Measurements from ENCODE around the gene SERINC2. TPM values are rescaled to one million over a fixed set of nuclear protein-coding genes. Genes with fewer than 3 reads are reported as not detected.
"Not testable (repeated sequence)": the region's sequence is repeated elsewhere in the genome, so short reads cannot be mapped to it uniquely, and the experiment has no call there.

Gene SERINC2
- total RNA-seq, 1 experiment from 2014 or later: 164 TPM

GRCh38 chr1:31470794-31471315 is 57.8 kb downstream of the SERINC2 start:
- DNase-seq (ENCODE audit: low read depth): no peak

GRCh38 chr1:31471452-31472313 is 58.7 kb downstream of the SERINC2 start:
- DNase-seq (ENCODE audit: low read depth): peak; percentile 73

DNA sequence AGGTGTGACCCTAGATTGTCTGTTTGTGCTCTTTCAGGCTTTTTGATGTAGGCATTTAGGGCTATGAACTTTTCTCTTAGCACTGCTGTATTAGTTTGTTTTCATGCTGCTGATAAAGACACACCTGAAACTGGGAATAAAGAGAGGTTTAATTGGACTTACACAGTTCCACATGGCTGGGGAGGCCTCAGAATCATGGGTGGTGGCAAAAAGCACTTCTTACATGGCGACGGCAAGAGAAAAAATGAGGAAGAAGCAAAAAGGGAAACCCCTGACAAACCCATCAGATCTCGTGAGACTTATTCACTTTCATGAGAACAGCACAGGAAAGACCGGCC is 59.3 kb downstream of the SERINC2 start:
- not testable (repeated sequence) for DNase-seq (ENCODE audit: low read depth)

- not testable (repeated sequence) for DNase-seq (ENCODE audit: low read depth)
Observed at GRCh38 chr1:31472673-31473072, 59.7 kb downstream of the SERINC2 start.

- DNase-seq (ENCODE audit: low read depth): not testable (repeated sequence)
Observed at GRCh38 chr1:31473508-31473907, 60.5 kb downstream of the SERINC2 start.

DNA sequence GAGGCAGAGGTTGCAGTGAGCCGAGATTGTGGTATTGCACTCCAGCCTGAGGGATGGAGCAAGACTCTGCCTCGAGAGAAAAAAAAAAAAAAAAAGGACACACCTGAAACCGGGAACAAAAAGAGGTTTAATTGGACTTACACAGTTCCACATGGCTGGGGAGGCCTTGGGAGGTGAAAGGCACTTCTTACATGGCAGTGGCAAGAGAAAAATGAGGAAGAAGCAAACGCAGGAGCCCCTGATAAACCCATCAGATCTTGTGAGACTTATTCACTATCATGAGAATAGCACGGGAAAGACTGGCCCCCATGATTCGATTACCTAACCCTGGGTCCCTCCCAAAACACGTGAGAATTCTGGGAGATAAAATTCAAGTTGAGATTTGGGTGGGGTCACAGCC is 61.6 kb downstream of the SERINC2 start:
- DNase-seq (ENCODE audit: low read depth): not testable (repeated sequence)

DNA sequence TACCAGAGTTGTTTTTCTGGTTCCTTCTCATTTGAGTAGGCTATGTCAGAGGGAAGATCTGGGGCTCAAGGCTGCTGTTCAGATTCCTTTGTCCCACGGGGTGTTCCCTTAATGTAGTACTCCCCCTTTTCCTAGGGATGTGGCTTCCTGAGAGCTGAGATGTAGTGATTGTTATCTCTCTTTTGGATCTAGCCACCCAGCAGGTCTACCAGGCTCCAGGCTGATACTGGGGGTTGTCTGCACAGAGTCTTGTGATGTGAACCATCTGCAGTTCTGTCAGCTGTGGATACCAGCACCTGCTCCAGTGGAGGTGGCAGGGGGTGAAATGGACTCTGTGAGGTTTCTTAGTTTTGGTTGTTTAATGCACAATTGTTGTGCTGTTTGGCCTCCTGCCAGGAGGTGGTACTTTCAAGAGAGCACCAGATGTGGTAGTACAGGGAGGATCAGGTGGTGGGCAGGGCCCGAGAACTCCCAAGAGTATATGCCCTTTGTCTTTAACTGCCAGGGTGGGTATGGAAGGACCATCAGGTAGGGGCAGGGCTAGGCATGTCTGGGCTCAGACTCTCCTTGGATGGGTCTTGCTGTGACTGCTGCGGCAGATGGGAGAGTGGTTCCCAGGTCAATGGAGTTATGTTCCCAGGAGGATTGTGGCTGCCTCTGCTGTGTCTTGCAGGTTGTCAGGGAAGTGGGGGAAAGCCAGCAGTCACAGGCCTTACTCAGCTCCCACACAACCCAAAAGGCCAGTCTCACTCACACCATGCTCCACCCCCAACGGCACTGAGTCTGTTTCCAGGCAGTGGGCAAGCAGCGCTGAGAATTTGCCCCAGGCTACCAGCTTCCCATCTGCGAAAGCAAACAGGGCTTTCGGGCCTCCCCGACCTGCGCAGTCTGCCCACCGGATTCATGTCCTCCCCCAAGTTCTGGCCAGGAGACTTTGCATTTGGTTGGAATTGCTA is 64.2 kb downstream of the SERINC2 start:
- DNase-seq (ENCODE audit: low read depth): peak; percentile 94

DNA sequence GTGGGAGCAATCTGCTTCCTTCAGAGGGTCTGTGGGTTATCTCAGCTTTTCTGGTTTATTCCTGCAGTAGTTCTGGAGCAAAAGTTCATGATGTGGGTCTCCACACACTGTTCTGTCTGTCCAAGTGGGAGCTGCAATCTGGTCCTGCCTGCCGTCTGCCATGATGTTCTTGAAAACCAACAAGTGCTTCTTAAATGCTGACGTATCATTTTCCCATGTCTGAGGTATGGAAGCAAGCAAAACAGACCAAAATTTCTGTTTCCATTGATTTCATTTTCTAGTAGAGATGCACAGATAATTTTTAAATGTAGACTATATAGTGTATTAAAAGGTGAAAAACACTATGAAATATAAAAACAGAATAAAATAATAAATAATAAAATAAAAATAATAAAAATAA is 65.2 kb downstream of the SERINC2 start:
- no peak for DNase-seq (ENCODE audit: low read depth)

GRCh38 chr1:31479811-31480210 is 66.8 kb downstream of the SERINC2 start:
- DNase-seq (ENCODE audit: low read depth): peak; percentile 57

DNA sequence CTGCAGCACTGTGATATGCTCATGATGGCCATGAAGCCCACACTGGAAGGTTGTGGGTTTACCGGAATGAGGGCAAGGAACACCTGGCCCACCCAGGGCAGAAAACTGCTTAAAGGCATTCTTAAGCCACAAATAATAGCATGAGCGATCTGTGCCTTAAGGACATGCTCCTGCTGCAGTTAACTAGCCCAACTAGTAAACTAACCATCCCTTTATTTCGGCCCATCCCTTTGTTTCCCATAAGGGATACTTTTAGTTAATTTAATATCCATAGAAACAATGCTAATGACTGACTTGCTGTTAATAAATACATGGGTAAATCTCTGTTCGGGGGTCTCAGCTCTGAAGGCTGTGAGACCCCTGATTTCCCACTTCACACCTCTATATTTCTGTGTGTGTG is 67.4 kb downstream of the SERINC2 start:
- not testable (repeated sequence) for DNase-seq (ENCODE audit: low read depth)

GRCh38 chr1:31482482-31483011 is 69.5 kb downstream of the SERINC2 start:
- DNase-seq (ENCODE audit: low read depth): no peak

DNA sequence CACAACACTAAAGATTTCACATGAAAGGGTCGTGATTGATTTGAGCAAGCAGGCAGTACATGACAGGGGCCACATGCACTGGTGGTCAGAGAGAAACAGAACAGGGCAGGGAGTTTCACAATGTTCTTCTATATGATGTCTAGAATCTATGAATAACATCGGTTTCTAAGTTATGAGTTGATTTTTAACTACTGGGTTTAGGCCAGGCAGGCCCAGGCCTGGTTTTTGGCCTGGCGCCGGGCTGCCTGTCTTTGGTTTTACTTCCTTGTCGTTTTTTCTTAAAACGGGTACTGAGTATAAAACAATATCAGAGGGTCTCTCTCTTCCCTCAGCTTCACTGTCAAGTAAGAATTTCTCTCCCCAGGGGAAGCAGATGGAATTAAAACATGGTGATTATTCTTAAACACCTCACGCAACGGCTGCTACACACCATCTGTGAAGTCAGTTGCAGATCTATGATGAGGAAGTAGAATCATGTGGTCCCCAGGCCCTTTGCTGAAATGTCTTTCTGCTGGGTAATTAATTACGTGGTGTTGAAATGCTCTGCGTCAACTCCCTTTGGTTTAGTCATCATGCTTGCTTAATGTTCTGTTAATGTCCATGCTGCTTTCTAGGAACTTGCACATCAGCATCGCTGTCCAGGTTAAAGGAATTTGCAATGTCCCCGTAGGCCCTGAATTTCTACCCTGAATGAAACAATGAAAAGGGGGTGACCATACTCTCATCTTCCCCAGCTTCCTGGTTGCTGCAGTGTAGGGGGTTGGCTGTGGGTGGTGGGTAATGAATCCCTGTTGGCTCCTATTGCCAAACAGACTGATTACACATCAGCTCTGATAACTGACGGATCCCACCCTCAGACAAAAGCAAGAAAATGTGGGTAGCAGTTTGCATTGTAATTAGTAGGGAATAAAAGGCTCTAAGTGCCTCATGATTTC is 70.3 kb downstream of the SERINC2 start:
- DNase-seq (ENCODE audit: low read depth): peak; percentile 85

Other genes with a start within 250 kb of the SERINC2 start
- gene NKAIN1, start 173.3 kb upstream of the SERINC2 start, total RNA-seq (2014; rRNA removed; shearing (Covaris generic)): 0.12 and 2.8 TPM in 2 replicates
- 119 and 153 TPM in 2 replicates for gene SNRNP40, start 116.4 kb upstream of the SERINC2 start, total RNA-seq (2014; rRNA removed; shearing (Covaris generic))
- gene ZCCHC17, start 116.2 kb upstream of the SERINC2 start, total RNA-seq (2014; rRNA removed; shearing (Covaris generic)): 65.7 and 75.2 TPM in 2 replicates
- 0.89 and 2.7 TPM in 2 replicates for gene FABP3, start 40.1 kb upstream of the SERINC2 start, total RNA-seq (2014; rRNA removed; shearing (Covaris generic))
- gene TINAGL1, start 163.3 kb downstream of the SERINC2 start, total RNA-seq (2014; rRNA removed; shearing (Covaris generic)): 15.3 and 26.1 TPM in 2 replicates
- not detected in 2 replicates for gene HCRTR1, start 204.5 kb downstream of the SERINC2 start, total RNA-seq (2014; rRNA removed; shearing (Covaris generic))
- 128 and 144 TPM in 2 replicates for gene PEF1, start 231.7 kb downstream of the SERINC2 start, total RNA-seq (2014; rRNA removed; shearing (Covaris generic))